Naive B cell (primary cell): Measurements from ENCODE around the gene PALB2. TPM values are rescaled to one million over a fixed set of nuclear protein-coding genes. Genes with fewer than 3 reads are reported as not detected.

Source experiments
- polyA plus RNA-seq, 6 donors: library from polyadenylated mRNA; unstranded; fragments of 300-500 nt; fragmentation: Illumina TruSeq; gene quantifications; one replicate each; pipeline ENCODE4 v1.2.3, GENCODE V29; 2021; ENCODE audit warnings: low read depth in 6 of 6

The PALB2 gene
- polyA plus RNA-seq, 6 donors from 2014 or later, result 2.4 to 10.0 (median 6.2) TPM

Other genes with a start within 250 kb of the PALB2 start
- gene COG7, start 188.1 kb downstream of the PALB2 start, polyA plus RNA-seq, result 10 to 100 TPM in 1 of 6 donors, 1 to 10 TPM in 5; 5.8 to 19.3 (median 8.8) TPM
- gene GGA2, start 130.8 kb downstream of the PALB2 start, polyA plus RNA-seq, result 100 to 1,000 TPM; 154 to 303 (median 222) TPM
- gene EARS2, start 84.0 kb downstream of the PALB2 start, polyA plus RNA-seq, result 10 to 100 TPM in 2 of 6 donors, 1 to 10 TPM in 4; 3.8 to 15.0 (median 8.2) TPM
- 10 to 100 TPM in 5 of 6 donors, 1 to 10 TPM in 1; 8.8 to 20.1 (median 12.7) TPM for gene UBFD1, start 83.6 kb downstream of the PALB2 start, polyA plus RNA-seq
- 100 to 1,000 TPM; 159 to 221 (median 172) TPM for gene NDUFAB1, start 45.0 kb downstream of the PALB2 start, polyA plus RNA-seq
- 10 to 100 TPM; 28.0 to 61.6 (median 48.4) TPM for gene DCTN5, start 156 bp upstream of the PALB2 start, polyA plus RNA-seq
- under 1 TPM in 3 of 6 donors, not detected in 3; 0.27 to 0.96 (median 0.45) TPM for gene PLK1, start 37.6 kb upstream of the PALB2 start, polyA plus RNA-seq
- gene ERN2, start 71.9 kb upstream of the PALB2 start, polyA plus RNA-seq, result not detected
- not detected for gene CHP2, start 113.7 kb upstream of the PALB2 start, polyA plus RNA-seq
- 100 to 1,000 TPM; 213 to 344 (median 285) TPM for gene PRKCB, start 194.7 kb upstream of the PALB2 start, polyA plus RNA-seq